Large intestine (tissue), 3 donors: ENCODE measurements around the gene ATP13A2. TPM values are rescaled to one million over a fixed set of nuclear protein-coding genes. Genes with fewer than 3 reads are reported as not detected.

Source experiments
- DNase-seq, 2 donors: peaks; one replicate each; pipeline versions ENCODE4 v3.0.0 to v3.0.0-alpha.2; 2013
- H3K27ac ChIP-seq: one replicate; pipeline ENCODE4 v1.5.1; 2013; ENCODE audit warnings: low read length
- H3K27me3 ChIP-seq: 2 replicates; pipeline ENCODE4 v1.6.1; 2013; ENCODE audit warnings: low read length; ENCODE audit not compliant: control insufficient read depth, insufficient read depth
- H3K36me3 ChIP-seq: 2 replicates; pipeline ENCODE4 v1.6.1; 2013; ENCODE audit warnings: low read length; ENCODE audit not compliant: control insufficient read depth, insufficient read depth
- H3K4me1 ChIP-seq: one replicate; pipeline ENCODE4 v1.6.1; 2013; ENCODE audit warnings: low read length; ENCODE audit not compliant: control insufficient read depth, insufficient read depth
- H3K4me3 ChIP-seq: one replicate; pipeline ENCODE4 v1.5.1; 2013; ENCODE audit warnings: low read length
- H3K9me3 ChIP-seq: one replicate; pipeline ENCODE4 v1.6.1; 2013; ENCODE audit warnings: mild to moderate bottlenecking, low read depth, low read length, moderate library complexity; ENCODE audit not compliant: control insufficient read depth
- WGBS: methylation state at CpG from one replicate; pipeline ENCODE4 v1.1.5; 2013; ENCODE audit warnings: low lambda C conversion rate; ENCODE audit not compliant: insufficient coverage; 5-methylcytosine and 5-hydroxymethylcytosine counted together
- polyA plus RNA-seq: library from polyadenylated mRNA; unstranded; fragments of 120-200 nt; gene quantifications from one replicate; pipeline ENCODE4 v1.2.1, GENCODE V29; 2013

The ATP13A2 gene
- polyA plus RNA-seq, 1 donor: 20.6 TPM

DNA sequence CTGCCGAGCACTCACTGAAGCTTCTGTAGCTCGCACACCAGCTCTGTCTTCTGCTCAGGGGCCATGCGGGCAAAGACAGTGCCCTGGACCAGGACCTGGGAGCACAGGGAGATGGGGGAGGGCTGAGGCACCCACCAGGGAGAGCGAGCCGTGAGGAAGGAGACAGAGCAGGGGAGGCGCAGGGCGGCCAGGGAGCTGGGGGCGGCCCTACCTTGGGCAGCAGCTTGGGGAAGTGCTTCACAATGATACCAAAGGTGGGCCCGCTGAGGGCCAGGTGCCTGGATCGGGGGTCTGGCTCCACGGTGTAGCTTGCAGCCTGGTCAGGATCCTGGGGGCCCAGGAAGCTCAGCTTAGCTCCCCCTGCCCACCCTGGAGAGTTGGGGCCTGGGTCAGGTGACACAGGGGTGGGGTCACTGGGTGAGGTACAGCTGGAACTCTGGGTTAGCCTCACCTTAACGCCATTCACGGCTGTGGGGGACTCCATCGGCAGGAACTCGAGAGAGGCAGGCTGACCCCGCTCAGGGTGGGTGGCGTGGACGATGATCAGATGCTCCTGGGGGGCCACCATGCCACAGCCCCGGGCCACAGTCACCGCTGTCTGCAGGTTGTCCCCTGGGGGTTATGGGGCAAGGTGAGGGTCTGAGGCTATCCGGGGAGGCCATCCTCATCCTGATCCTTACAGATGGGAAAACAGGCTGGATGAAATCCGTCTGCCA is 21.9 kb downstream of the ATP13A2 start:
- no CpG with 5 or more reads among the region's 22 CpGs for WGBS
- Histone ChIP-seq H3K4me1 (no peaks in the 10 kb centered on the region), H3K36me3 (peaks cover 33% of the 10 kb centered on the region)

DNA sequence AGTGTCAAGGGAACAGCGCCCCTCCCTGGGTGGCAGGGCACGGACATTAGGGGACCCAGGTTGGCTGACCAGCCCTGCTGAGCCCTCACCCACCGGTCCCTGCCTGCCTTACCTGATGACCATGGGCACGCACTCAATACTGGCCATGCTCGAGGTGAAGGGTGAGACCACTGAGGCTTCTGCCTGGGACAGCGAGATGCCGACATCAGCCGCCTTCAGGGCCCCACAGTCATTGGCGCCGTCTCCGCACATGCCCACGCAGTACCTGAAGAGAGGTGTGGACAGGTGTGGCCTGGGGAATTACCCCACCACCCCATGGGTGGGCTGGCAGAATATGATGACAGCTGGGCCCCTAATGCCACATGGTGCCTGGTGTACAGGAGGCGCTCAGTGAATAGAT is 23.5 kb downstream of the ATP13A2 start:
- Histone ChIP-seq H3K27me3 (no peaks in the 10 kb centered on the region), H3K4me3 (no peak overlapping the region), H3K9me3 (no peaks in the 10 kb centered on the region), H3K36me3 (peaks cover 33% of the 10 kb centered on the region), H3K4me1 (no peaks in the 10 kb centered on the region), H3K27ac (no peak overlapping the region)
- no CpG with 5 or more reads among the region's 13 CpGs for WGBS
- DNase-seq: no peak

More for the DNA sequence above, 21.9 kb downstream of the ATP13A2 start:
- no peak for DNase-seq
- H3K27ac ChIP-seq: no peak overlapping the region
- H3K4me3 ChIP-seq: no peak overlapping the region
- H3K27me3 ChIP-seq: no peaks in the 10 kb centered on the region
- H3K9me3 ChIP-seq: no peaks in the 10 kb centered on the region

DNA sequence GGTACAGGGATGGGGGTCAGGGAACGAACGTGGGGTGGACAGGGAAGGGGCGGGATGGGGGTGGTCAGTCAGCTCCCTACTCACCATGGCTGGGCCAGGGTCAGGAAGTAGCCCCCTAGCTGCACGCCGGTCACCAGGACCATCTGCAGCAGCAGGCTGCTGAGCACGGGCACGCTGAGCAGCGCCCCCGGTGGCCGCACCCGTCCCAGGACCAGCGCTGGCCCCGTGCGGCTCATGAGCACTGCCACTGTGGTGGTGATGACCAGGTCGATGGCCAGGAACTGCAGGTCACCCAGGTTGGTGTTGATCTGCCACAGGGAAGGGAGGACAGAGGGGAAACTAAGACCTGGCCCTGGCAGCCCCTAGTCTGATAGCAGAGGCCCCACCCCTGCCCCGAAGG is 24.8 kb downstream of the ATP13A2 start:
- no peak for DNase-seq
- Histone ChIP-seq H3K27ac (no peak overlapping the region), H3K9me3 (no peaks in the 10 kb centered on the region), H3K4me1 (no peaks in the 10 kb centered on the region), H3K4me3 (no peak overlapping the region), H3K36me3 (peaks cover 30% of the 10 kb centered on the region), H3K27me3 (no peaks in the 10 kb centered on the region)
- no CpG with 5 or more reads among the region's 16 CpGs for WGBS

DNA sequence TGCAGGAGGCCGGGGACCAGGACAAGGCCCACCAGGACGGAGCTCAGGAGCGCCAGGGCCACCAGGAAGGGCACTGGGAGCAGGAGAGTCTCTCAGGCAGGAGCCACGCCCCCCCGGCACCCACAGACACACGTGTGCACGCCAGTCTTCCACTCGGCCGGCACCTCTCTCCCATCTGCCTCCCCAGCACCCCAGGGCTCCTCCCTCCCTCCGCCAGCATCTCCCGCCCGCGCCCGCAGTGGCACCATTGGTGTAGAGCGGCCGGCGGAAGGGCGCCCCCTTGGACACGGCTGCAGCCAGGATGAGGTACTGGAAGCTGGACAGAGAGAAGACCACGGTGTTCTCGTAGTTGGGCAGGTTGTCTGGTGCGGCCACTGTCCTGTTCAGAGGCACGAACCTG is 25.2 kb downstream of the ATP13A2 start:
- DNase-seq: no peak
- Histone ChIP-seq H3K27me3 (no peaks in the 10 kb centered on the region), H3K4me3 (no peak overlapping the region), H3K36me3 (peaks cover 28% of the 10 kb centered on the region), H3K4me1 (no peaks in the 10 kb centered on the region), H3K27ac (no peak overlapping the region), H3K9me3 (no peaks in the 10 kb centered on the region)
- no CpG with 5 or more reads among the region's 23 CpGs for whole genome bisulfite sequencing

DNA sequence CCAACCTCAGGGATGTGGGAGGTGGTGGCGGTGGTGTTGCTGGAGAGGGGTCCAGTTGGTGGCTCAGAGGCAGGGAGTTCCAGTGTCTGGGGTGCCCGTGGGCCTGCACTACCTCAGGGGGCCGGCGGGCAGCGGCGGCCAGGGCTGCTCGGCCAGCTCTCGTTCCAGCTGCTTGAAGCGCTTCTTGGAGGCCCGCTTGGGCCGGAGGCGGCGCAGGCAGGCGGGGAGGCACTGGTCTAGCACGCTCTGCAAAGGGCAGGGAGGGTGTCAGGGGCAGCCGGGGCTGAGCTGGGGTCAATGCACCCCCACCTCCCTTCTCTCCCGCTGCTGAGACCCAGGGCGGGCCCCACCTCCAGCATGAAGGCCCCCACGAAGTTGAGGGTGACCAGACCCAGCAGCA is 25.6 kb downstream of the ATP13A2 start:
- H3K4me1 ChIP-seq: no peaks in the 10 kb centered on the region
- no peaks in the 10 kb centered on the region for H3K9me3 ChIP-seq
- no CpG with 5 or more reads among the region's 19 CpGs for WGBS
- DNase-seq: no peak
- peaks cover 24% of the 10 kb centered on the region for H3K36me3 ChIP-seq
- no peaks in the 10 kb centered on the region for H3K27me3 ChIP-seq
- no peak overlapping the region for H3K4me3 ChIP-seq
- H3K27ac ChIP-seq: no peak overlapping the region

DNA sequence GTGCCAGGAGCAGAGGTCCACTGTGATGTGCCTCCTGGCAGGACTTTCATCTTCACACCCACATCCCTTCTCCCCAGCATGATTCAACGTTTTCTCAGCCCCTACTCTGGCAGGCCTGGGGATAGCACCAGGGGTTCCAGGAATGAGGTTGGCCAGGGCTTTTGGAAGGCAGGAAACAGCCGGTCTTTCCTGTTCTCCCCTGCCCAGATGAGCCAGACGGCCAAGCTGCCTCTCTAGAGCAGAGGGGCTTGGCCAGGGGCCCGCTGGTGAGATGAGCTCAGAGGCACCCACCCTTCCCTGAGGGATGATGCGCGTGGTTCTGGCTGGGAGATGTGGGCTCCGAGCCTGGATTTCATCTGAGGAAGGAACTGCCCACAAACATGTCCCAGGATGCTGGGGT is 27.0 kb downstream of the ATP13A2 start:
- Histone ChIP-seq H3K9me3 (no peaks in the 10 kb centered on the region), H3K27ac (peak overlapping the region; percentile 23), H3K4me3 (no peak overlapping the region), H3K27me3 (no peaks in the 10 kb centered on the region), H3K36me3 (peaks cover 19% of the 10 kb centered on the region), H3K4me1 (peaks cover 5% of the 10 kb centered on the region)
- peak; percentile 35 to 39 for DNase-seq
- WGBS: no CpG with 5 or more reads among the region's 7 CpGs

DNA sequence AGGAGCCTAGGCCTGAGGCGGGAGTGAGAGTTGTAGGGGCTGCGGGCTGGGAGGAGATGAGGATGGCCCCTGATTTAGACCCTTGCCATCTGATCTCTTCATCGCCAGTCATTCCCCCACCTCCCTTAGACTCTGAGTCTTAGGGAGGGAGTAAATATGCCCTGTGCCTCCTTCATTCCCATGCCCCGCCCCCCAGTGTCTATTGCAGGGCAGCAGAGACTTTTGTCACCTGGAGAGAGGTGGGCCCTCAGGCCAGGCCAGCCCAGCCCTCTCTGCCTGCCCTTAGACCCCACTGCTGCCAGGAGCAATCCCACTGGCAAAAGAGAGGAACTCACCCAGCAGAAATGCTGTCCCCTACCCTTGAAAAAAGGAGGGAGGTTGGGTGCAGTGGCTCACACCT is 28.1 kb downstream of the ATP13A2 start:
- peak; percentile 19 to 42 for DNase-seq
- WGBS: no CpG with 5 or more reads among the region's 4 CpGs
- Histone ChIP-seq H3K36me3 (peaks cover 19% of the 10 kb centered on the region), H3K4me1 (peaks cover 16% of the 10 kb centered on the region), H3K4me3 (no peak overlapping the region), H3K9me3 (no peaks in the 10 kb centered on the region), H3K27me3 (no peaks in the 10 kb centered on the region), H3K27ac (no peak overlapping the region)

DNA sequence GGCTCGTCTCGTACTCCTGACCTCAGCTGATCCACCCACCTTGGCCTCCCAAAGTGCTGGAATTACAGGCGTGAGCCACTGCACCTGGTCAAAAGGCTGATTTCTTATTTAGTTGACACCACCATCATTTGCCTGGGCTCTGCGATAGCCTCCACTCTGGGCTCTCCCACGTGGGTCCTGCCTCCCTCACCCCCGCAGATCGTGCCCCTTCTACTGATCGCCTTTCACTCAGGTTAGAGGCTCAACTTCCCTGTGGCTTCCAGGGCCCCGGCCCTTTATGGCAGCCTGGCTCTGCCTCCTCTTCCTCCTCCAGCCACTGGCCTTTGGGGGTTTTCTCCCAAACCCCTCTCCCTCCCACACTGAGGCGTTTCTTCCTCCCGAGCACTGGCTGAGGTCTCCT is 28.8 kb downstream of the ATP13A2 start:
- no peak for DNase-seq
- no peak overlapping the region for H3K4me3 ChIP-seq
- H3K9me3 ChIP-seq: no peaks in the 10 kb centered on the region
- H3K4me1 ChIP-seq: peaks cover 23% of the 10 kb centered on the region
- H3K27ac ChIP-seq: no peak overlapping the region
- H3K27me3 ChIP-seq: no peaks in the 10 kb centered on the region
- WGBS: 42% methylated on average over 2 of the region's 11 CpGs
- H3K36me3 ChIP-seq: peaks cover 15% of the 10 kb centered on the region

DNA sequence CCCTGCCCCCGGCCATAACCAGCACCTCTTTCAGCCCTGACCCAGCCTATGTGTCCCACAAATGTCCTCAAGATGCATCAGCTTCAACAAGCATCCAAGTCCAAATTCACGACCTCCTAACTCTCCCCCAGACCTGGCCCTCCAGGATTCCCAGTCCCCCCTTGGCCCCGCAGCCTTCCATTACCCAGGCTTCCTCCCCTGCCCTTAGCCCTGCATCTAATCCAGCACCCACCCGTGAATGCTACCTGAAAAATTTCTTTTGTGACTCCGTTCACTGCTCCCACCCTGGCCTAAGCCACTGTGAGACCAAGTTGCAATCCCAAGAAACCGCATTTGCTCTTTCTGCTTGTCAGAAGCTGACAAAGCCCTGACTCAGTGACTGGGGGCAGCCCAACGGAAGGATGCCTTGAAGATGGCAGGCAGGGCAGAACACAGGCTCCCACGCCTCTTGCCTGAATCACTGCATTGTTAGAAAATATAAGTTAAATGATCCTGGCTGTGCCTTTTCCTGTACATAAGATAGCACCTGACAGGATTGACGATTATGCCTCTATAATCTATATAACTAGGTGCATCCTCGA is 30.4 kb downstream of the ATP13A2 start:
- Histone ChIP-seq H3K36me3 (peaks cover 19% of the 10 kb centered on the region), H3K4me3 (no peak overlapping the region), H3K27ac (no peak overlapping the region), H3K4me1 (peaks cover 35% of the 10 kb centered on the region), H3K27me3 (no peaks in the 10 kb centered on the region), H3K9me3 (no peaks in the 10 kb centered on the region)
- WGBS: 100% methylated on average over 2 of the region's 10 CpGs
- DNase-seq: no peak

DNA sequence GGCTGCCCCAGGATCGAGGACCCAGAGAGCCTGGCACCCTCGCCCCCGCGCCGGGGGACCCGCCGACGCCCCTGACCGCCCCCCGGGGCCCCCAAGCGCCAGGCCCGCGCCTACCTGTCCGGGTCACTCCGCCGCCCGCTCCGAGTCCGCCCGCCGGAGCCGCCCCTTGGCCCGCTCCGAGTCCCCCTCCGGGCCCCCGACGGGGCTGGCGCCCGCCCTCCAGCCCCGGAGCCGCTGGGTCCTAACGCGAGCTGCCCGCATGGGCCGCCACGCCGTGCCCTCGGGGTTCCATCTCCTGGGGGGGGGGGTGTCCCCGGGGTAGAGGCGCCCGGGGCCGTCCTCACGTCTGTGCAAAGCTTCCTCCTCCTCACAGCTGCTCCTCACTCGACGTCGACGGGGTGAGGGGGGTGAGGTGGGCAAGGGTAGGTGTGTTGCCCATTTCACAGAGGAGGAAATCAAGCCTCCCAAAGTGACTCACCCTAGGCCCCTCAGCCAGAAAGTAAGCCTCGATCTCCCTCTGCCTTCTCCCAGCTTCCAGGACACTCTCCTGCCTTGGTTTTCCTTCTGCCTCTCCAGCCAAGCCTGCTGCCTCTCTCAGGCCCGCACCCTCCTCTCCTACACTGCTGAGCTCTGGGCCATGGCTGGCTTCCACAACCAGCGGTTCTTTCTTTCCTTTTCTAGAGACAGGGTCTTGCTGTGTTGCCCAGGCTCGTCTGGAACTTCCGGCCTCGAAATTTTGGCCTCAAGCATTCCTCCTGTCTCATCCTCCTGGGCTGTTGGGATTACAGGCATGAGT is 31.1 kb downstream of the ATP13A2 start, which contains the start of gene MFAP2:
Gene MFAP2 (minus strand): TSS at position 148 of the 796 bp plus-strand sequence. CDS start 2,347 bp downstream, outside the sequence.
- peak; percentile 48 to 76 for DNase-seq
- no CpG with 5 or more reads among the region's 53 CpGs for WGBS
- H3K27me3 ChIP-seq: no peaks in the 10 kb centered on the region
- peak within 1 kb of the TSS; percentile 63 for H3K27ac ChIP-seq
- H3K4me1 ChIP-seq: peaks cover 35% of the 10 kb centered on the region
- peak within 1 kb of the TSS; percentile 73 for H3K4me3 ChIP-seq
- H3K36me3 ChIP-seq: peaks cover 22% of the 10 kb centered on the region
- no peaks in the 10 kb centered on the region for H3K9me3 ChIP-seq
